HG03521 (cell line): ENCODE results near the gene IPO13.

Experiments used
- ATAC-seq: cut with Tn5 transposase; IDR thresholded peaks from one replicate; pipeline ENCODE4 v1.9.1; 2021; ENCODE audit warnings: mild to moderate bottlenecking, moderate library complexity; ENCODE audit not compliant: unreplicated experiment

IPO13 gene

DNA sequence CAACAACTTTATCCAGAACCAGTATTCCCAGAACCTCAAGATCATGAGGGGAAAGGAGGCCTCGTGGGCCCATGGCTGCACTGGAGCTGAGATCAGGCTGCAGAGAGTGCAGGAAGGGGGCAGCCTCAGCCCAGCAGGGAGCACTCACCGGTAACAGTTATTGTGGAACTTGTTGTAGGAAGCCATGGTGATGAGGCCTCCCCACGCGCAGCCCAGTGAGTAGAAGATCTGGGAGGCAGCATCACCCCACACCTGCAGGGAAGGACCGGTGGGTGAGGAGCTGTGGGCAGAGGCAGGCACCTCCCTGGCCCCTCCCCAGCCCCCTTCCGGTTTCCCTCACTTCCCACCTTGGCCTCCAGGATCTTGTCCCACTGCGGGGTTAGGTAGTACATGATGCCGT lies 55.4 kb downstream of the IPO13 start:
- no peak for ATAC-seq

- no peak for ATAC-seq
Measured at GRCh38 chr1:44002606-44003157, 55.9 kb downstream of the IPO13 start.

- ATAC-seq = no peak
Measured at GRCh38 chr1:44008259-44008658, 61.5 kb downstream of the IPO13 start.

DNA sequence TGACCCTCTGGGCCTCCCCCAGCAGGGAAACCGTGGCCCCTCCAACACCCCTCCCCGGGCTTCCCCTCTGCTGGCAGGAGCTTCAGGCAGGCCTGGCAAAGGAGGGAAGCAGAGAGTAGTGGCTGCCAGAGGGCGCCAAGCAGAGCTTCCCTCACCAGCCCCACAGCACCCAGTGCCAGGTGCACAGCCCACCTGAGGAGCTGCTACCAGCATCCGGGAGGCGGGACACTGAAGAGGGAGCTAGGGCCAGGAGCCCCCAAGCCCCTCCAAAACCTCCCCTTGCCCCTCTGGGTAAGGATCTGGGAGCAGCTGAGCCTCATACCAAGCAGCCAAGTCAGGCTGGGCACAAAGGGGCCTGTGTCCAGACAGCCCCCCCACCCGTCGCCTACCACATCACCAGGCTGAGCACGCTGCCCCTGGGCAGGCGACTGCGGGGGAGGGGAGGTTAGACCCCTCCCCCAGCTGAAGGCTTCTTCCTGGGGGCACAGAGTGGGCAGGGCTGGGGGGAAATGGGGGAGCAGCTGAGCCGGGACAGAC lies 64.3 kb downstream of the IPO13 start:
- ATAC-seq = no peak

GRCh38 chr1:44012404-44012803 lies 65.7 kb downstream of the IPO13 start:
- ATAC-seq = no peak

GRCh38 chr1:44012941-44013609 lies 66.3 kb downstream of the IPO13 start:
- no peak for ATAC-seq

DNA sequence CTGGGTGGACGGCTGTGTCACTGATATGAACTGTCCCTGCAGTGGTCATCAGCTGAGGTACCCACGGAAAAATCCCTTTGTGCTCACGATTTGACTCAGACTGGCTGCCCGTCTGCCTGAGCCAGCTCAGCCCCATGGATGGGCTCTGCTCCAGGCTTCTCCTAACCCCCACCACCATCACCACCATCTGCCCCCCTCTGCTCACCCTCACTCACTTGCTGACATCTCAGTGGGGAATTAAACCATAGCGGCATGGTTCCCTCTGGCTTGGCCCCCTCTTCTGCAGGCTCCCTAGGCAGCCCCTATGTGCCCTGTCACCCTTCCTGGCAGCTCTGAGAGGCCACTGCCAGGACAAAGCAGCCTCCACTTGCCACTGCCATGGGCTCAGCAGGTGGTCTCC lies 67.2 kb downstream of the IPO13 start:
- no peak for ATAC-seq

DNA sequence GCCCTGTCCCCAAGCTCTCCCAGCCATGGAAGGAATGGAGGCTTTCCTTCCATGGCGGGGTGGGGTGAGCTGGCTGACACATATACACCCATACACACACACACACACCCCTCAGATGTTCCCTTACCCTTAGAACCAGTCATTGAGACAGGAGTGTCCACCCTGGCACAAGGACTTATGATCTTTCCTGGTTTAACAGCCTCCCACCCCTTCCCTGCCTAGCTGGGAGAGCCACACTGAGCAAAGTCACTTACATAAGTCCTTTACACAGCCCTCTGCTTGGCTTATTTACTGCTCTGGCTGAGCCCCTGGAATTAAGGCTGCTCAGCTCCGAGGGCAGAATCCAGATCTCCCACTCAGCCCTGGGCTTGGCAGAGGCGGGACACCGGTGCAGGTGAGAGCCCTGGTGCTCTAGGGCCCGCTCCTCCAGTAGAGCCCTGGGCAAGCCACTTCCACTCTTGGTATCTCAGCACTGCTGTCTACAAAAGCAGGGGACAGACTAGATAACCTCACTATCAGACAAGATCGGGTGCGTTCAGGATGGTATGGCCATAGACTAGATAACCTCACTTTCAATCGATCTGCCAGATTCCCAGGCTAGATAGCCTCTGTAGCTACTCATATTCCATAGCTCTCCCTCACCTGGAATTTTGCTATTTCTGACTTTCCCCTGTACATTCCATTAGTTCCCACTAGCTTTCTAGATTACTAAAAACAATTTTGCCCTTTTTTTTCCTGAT lies 67.8 kb downstream of the IPO13 start:
- ATAC-seq = no peak

- no peak for ATAC-seq
Measured at GRCh38 chr1:44015206-44015605, 68.5 kb downstream of the IPO13 start.

GRCh38 chr1:44016041-44016889 lies 69.5 kb downstream of the IPO13 start:
- ATAC-seq = no peak

GRCh38 chr1:44016890-44017400 lies 70.2 kb downstream of the IPO13 start:
- no peak for ATAC-seq
